SJCRH30 (cell line): ENCODE data around the gene DHX9. TPM values are rescaled to one million over a fixed set of nuclear protein-coding genes. Genes with fewer than 3 reads are reported as not detected.

ENCODE experiments used
- DNase-seq, 2 experiments: peaks; one replicate each; pipeline ENCODE4 v3.0.0-alpha.2; 2015 to 2020
- H3K27ac ChIP-seq: fragments of 250-450 bp; sonication (Bioruptor Pico); 2 replicates; pipeline ENCODE4 v1.5.1; 2020; ENCODE audit warnings: mild to moderate bottlenecking, moderate library complexity
- H3K27me3 ChIP-seq: fragments of 250-450 bp; sonication (Bioruptor Pico); 2 replicates; pipeline ENCODE4 v1.5.1; 2020; ENCODE audit warnings: mild to moderate bottlenecking, moderate library complexity
- H3K36me3 ChIP-seq: fragments of 250-450 bp; sonication (Bioruptor Pico); 2 replicates; pipeline ENCODE4 v1.5.1; 2020; ENCODE audit warnings: mild to moderate bottlenecking, moderate library complexity
- H3K4me1 ChIP-seq: fragments of 250-450 bp; sonication (Bioruptor Pico); 2 replicates; pipeline ENCODE4 v1.5.1; 2020; ENCODE audit warnings: mild to moderate bottlenecking, moderate library complexity
- H3K4me3 ChIP-seq: fragments of 250-450 bp; sonication (Bioruptor Pico); 2 replicates; pipeline ENCODE4 v1.5.1; 2020; ENCODE audit warnings: mild to moderate bottlenecking, moderate library complexity
- H3K9me3 ChIP-seq: fragments of 250-450 bp; sonication (Bioruptor Pico); replicated peaks from 2 replicates; pipeline ENCODE4 v1.5.1; 2020; ENCODE audit warnings: mild to moderate bottlenecking, moderate library complexity
- total RNA-seq: library from RNA; depleted of rRNA; stranded (reverse); fragments of >200 nt; shearing (Covaris generic); gene quantifications from 2 replicates; pipeline ENCODE4 v1.2.3, GENCODE V29; 2014; rRNA removed

Gene DHX9
- total RNA-seq: 303 and 305 TPM in 2 replicates

- Histone ChIP-seq H3K27ac (peak within 1 kb of the TSS; percentile 88), H3K4me1 (no peaks in the 10 kb centered on the region; the same call in 1 of the 2 replicates), H3K9me3 (no peaks in the 10 kb centered on the region), H3K4me3 (peak within 1 kb of the TSS; percentile 87), H3K36me3 (peaks cover 42% of the 10 kb centered on the region), H3K27me3 (no peaks in the 10 kb centered on the region)
- DNase-seq: peak; percentile 93
These were observed at the start of gene DHX9 for GRCh38 chr1:182839209-182840066. DHX9 (plus strand) TSS chr1:182839347; CDS start chr1:182842567, 3,220 bp downstream.

- H3K27me3 ChIP-seq: no peaks in the 10 kb centered on the region
- H3K9me3 ChIP-seq: no peaks in the 10 kb centered on the region
- H3K36me3 ChIP-seq: no peaks in the 10 kb centered on the region
- DNase-seq: no peak
- no peak overlapping the region for H3K4me3 ChIP-seq
- H3K27ac ChIP-seq: no peak overlapping the region
- peaks cover 10% of the 10 kb centered on the region; the same call in 1 of the 2 replicates for H3K4me1 ChIP-seq
These were observed 47.6 kb upstream of the DHX9 start for GRCh38 chr1:182791281-182792179.

GRCh38 chr1:182794091-182794490, 45.1 kb upstream of the DHX9 start:
- Histone ChIP-seq H3K27ac (no peak overlapping the region), H3K4me3 (no peak overlapping the region)

GRCh38 chr1:182794676-182795201, 44.4 kb upstream of the DHX9 start:
- DNase-seq: no peak
- Histone ChIP-seq H3K4me1 (peaks cover 17% of the 10 kb centered on the region), H3K36me3 (no peaks in the 10 kb centered on the region), H3K9me3 (no peaks in the 10 kb centered on the region), H3K27me3 (no peaks in the 10 kb centered on the region), H3K4me3 (no peak overlapping the region), H3K27ac (no peak overlapping the region)

More at GRCh38 chr1:182794091-182794490, 45.1 kb upstream of the DHX9 start:
- Histone ChIP-seq H3K27me3 (no peaks in the 10 kb centered on the region), H3K4me1 (peaks cover 17% of the 10 kb centered on the region), H3K36me3 (no peaks in the 10 kb centered on the region), H3K9me3 (no peaks in the 10 kb centered on the region)
- DNase-seq: no peak

- H3K27ac ChIP-seq: no peak overlapping the region
- no peak for DNase-seq
These were observed 43.5 kb upstream of the DHX9 start for GRCh38 chr1:182795563-182796228.

GRCh38 chr1:182802006-182802803, 36.9 kb upstream of the DHX9 start:
- H3K27ac ChIP-seq: no peak overlapping the region

More at GRCh38 chr1:182795563-182796228, 43.5 kb upstream of the DHX9 start:
- H3K4me3 ChIP-seq: no peak overlapping the region
- H3K27me3 ChIP-seq: no peaks in the 10 kb centered on the region
- H3K4me1 ChIP-seq: peaks cover 14% of the 10 kb centered on the region
- no peaks in the 10 kb centered on the region for H3K9me3 ChIP-seq
- H3K36me3 ChIP-seq: no peaks in the 10 kb centered on the region

GRCh38 chr1:182803846-182804245, 35.3 kb upstream of the DHX9 start:
- H3K27me3 ChIP-seq: no peaks in the 10 kb centered on the region

More at GRCh38 chr1:182802006-182802803, 36.9 kb upstream of the DHX9 start:
- no peaks in the 10 kb centered on the region for H3K9me3 ChIP-seq
- no peaks in the 10 kb centered on the region for H3K27me3 ChIP-seq
- DNase-seq: no peak
- H3K4me3 ChIP-seq: no peak overlapping the region
- H3K36me3 ChIP-seq: no peaks in the 10 kb centered on the region
- H3K4me1 ChIP-seq: peaks cover 7% of the 10 kb centered on the region

GRCh38 chr1:182806015-182806678, 33.0 kb upstream of the DHX9 start:
- H3K4me3 ChIP-seq: no peak overlapping the region
- DNase-seq: peak; percentile 20 to 30
- H3K4me1 ChIP-seq: no peaks in the 10 kb centered on the region; the same call in 1 of the 2 replicates
- H3K36me3 ChIP-seq: no peaks in the 10 kb centered on the region
- H3K27me3 ChIP-seq: no peaks in the 10 kb centered on the region
- H3K9me3 ChIP-seq: no peaks in the 10 kb centered on the region
- no peak overlapping the region for H3K27ac ChIP-seq

More at GRCh38 chr1:182803846-182804245, 35.3 kb upstream of the DHX9 start:
- H3K4me1 ChIP-seq: no peaks in the 10 kb centered on the region; the same call in 1 of the 2 replicates
- DNase-seq: no peak
- H3K36me3 ChIP-seq: no peaks in the 10 kb centered on the region
- no peak overlapping the region for H3K4me3 ChIP-seq
- H3K27ac ChIP-seq: no peak overlapping the region
- no peaks in the 10 kb centered on the region for H3K9me3 ChIP-seq

GRCh38 chr1:182807907-182808306, 31.2 kb upstream of the DHX9 start:
- H3K27me3 ChIP-seq: no peaks in the 10 kb centered on the region
- no peaks in the 10 kb centered on the region for H3K36me3 ChIP-seq

GRCh38 chr1:182809414-182809957, 29.7 kb upstream of the DHX9 start:
- H3K4me3 ChIP-seq: no peak overlapping the region
- H3K4me1 ChIP-seq: no peaks in the 10 kb centered on the region; the same call in 1 of the 2 replicates
- DNase-seq: no peak
- H3K9me3 ChIP-seq: no peaks in the 10 kb centered on the region
- no peaks in the 10 kb centered on the region for H3K36me3 ChIP-seq
- H3K27me3 ChIP-seq: no peaks in the 10 kb centered on the region
- no peak overlapping the region for H3K27ac ChIP-seq

More at GRCh38 chr1:182807907-182808306, 31.2 kb upstream of the DHX9 start:
- Histone ChIP-seq H3K4me3 (no peak overlapping the region), H3K27ac (no peak overlapping the region), H3K4me1 (no peaks in the 10 kb centered on the region; the same call in 1 of the 2 replicates), H3K9me3 (no peaks in the 10 kb centered on the region)
- DNase-seq: no peak

GRCh38 chr1:182811975-182812722, 27.0 kb upstream of the DHX9 start:
- Histone ChIP-seq H3K27ac (no peak overlapping the region), H3K27me3 (no peaks in the 10 kb centered on the region), H3K4me1 (no peaks in the 10 kb centered on the region), H3K9me3 (no peaks in the 10 kb centered on the region), H3K4me3 (no peak overlapping the region), H3K36me3 (no peaks in the 10 kb centered on the region)
- no peak for DNase-seq

- H3K36me3 ChIP-seq: no peaks in the 10 kb centered on the region
- no peak for DNase-seq
- H3K4me3 ChIP-seq: no peak overlapping the region
- H3K27ac ChIP-seq: no peak overlapping the region
- H3K9me3 ChIP-seq: no peaks in the 10 kb centered on the region
- H3K4me1 ChIP-seq: no peaks in the 10 kb centered on the region
- no peaks in the 10 kb centered on the region for H3K27me3 ChIP-seq
These were observed 22.3 kb upstream of the DHX9 start for GRCh38 chr1:182816863-182817262.
